Panc1 (cell line): ENCODE results near the gene MILR1. TPM values are rescaled to one million over a fixed set of nuclear protein-coding genes. Genes with fewer than 3 reads are reported as not detected.

ENCODE experiments used
- ATAC-seq: fragments of 200-7000 bp; cut with Tn5 transposase; 2 replicates; pipeline ENCODE4 v1.9.1; 2020; ENCODE audit warnings: mild to moderate bottlenecking, moderate library complexity
- BruUV-seq: library from RNA; stranded (reverse); fragments of 400-500 nt; replicated peaks from 2 replicates; lab custom pipeline; 2021; lab: Mats Ljungman, UMichigan
- CTCF ChIA-PET: fragments of 300-600 bp; sonication (Branson Sonifier 250); formaldehyde crosslinking; loops from one replicate; lab custom pipeline; 2022; ENCODE audit warnings: antibody characterized with exemption; lab: Charles Lee
- POLR2A ChIA-PET: fragments of 300-600 bp; sonication (Branson Sonifier 250); formaldehyde crosslinking; loops from one replicate; lab custom pipeline; 2022; ENCODE audit warnings: antibody characterized with exemption; lab: Charles Lee
- DNase-seq: peaks from one replicate; pipeline ENCODE4 v3.0.0-alpha.2; 2010; ENCODE audit warnings: low read depth, low spot score
- H3K27ac ChIP-seq: 2 replicates; pipeline ENCODE4 v1.5.1; 2011; ENCODE audit warnings: mild to moderate bottlenecking, low read length, inconsistent platforms
- H3K27me3 ChIP-seq: fragments of 200-500 bp; sonication (Bioruptor generic); 2 replicates; pipeline ENCODE4 v1.6.0; 2014; ENCODE audit warnings: low read length, inconsistent platforms; ENCODE audit not compliant: control insufficient read depth, insufficient read depth
- H3K36me3 ChIP-seq: fragments of 200-500 bp; sonication (Bioruptor generic); 2 replicates; pipeline ENCODE4 v1.5.1; 2014; ENCODE audit warnings: inconsistent platforms, mild to moderate bottlenecking, low read length, moderate library complexity; ENCODE audit not compliant: control insufficient read depth, insufficient read depth
- H3K4me1 ChIP-seq: 2 replicates; pipeline ENCODE4 v1.5.1; 2011; ENCODE audit warnings: inconsistent platforms, mild to moderate bottlenecking, low read length, moderate library complexity; ENCODE audit not compliant: control insufficient read depth, insufficient read depth
- H3K4me3 ChIP-seq, 2 experiments: 2 replicates each; pipeline ENCODE4 v1.5.1; 2011 to 2012; ENCODE audit warnings: low read depth in 2 of 2, low read length in 2 of 2, mild to moderate bottlenecking in 2 of 2, inconsistent platforms in 1 of 2, moderate library complexity in 1 of 2
- H3K9me3 ChIP-seq: fragments of 200-500 bp; sonication (Bioruptor generic); 2 replicates; pipeline ENCODE4 v1.5.1; 2014; ENCODE audit warnings: low read depth, mild to moderate bottlenecking, inconsistent platforms, low read length, moderate library complexity; ENCODE audit not compliant: control insufficient read depth, insufficient read depth
- CTCF ChIP-seq: fragments of 450-650 bp; IDR thresholded peaks from 2 replicates; pipeline ENCODE4 v1.5.1; 2017; ENCODE audit warnings: mild to moderate bottlenecking
- POLR2AphosphoS5 ChIP-seq: IDR thresholded peaks from 2 replicates; pipeline ENCODE4 v1.6.1; 2012; ENCODE audit warnings: mild to moderate bottlenecking, low read depth, low read length, moderate library complexity
- REST ChIP-seq, 2 experiments: IDR thresholded peaks; 2 replicates each; pipeline ENCODE4 v1.6.1; 2011 to 2012; ENCODE audit warnings: low read depth in 2 of 2, control low read depth in 1 of 2, low read length in 1 of 2, mild to moderate bottlenecking in 1 of 2, moderate library complexity in 1 of 2; ENCODE audit not compliant: insufficient read depth in 1 of 2
- SIN3A ChIP-seq: IDR thresholded peaks from 2 replicates; pipeline ENCODE4 v1.6.1; 2012; ENCODE audit warnings: low read depth, mild to moderate bottlenecking, low read length, moderate library complexity, borderline replicate concordance; ENCODE audit not compliant: insufficient read depth
- TCF7L2 ChIP-seq: IDR thresholded peaks from 2 replicates; pipeline ENCODE4 v1.6.1; 2011; ENCODE audit warnings: mild to moderate bottlenecking, low read depth, low read length, inconsistent platforms
- in situ Hi-C: cut with HindIII; loops from 2 replicates; pipeline ENCODE4 v1.10.0; 2016; ENCODE audit warnings: low sequenced_read_pairs, low pct_unique_long_range_greater_than_20kb
- intact Hi-C: fragments of 100-400 bp; cut with micrococcal nuclease; formaldehyde crosslinking; loops from one replicate; pipeline ENCODE4 v1.10.0; 2022; ENCODE audit not compliant: unreplicated experiment
- total RNA-seq: library from RNA; stranded (reverse); gene quantifications from one replicate; pipeline ENCODE4 v1.2.1, GENCODE V29; 2021; ENCODE audit not compliant: unreplicated experiment

MILR1 gene
- total RNA-seq, 1 experiment from 2014 or later = not detected

GRCh38 chr17:64403881-64404460 is 44.9 kb upstream of the MILR1 start:
- DNase-seq = no peak
- BruUV-seq = no TSS peak
- Histone ChIP-seq H3K4me3 (no peak overlapping the region), H3K27me3 (no peaks in the 10 kb centered on the region), H3K9me3 (no peaks in the 10 kb centered on the region), H3K27ac (no peak overlapping the region), H3K36me3 (no peaks in the 10 kb centered on the region), H3K4me1 (no peaks in the 10 kb centered on the region)
- ATAC-seq = no peak
- POLR2A ChIA-PET = no interaction called here
- in situ Hi-C loops (no loop called here), intact Hi-C loops (no loop called here)
- CTCF ChIA-PET = no interaction called here
- no peak for TF ChIP-seq TCF7L2

- H3K27ac ChIP-seq = no peak overlapping the region
- no peak for ATAC-seq
These were observed 42.4 kb upstream of the MILR1 start for GRCh38 chr17:64406321-64407200.

More at GRCh38 chr17:64406321-64407200, 42.4 kb upstream of the MILR1 start:
- H3K4me3 ChIP-seq = no peak overlapping the region
- no peaks in the 10 kb centered on the region for H3K27me3 ChIP-seq
- ChIA-PET POLR2A (no interaction called here), CTCF (interaction anchor here (0.5 kb wide), 1 partner anchor 495 kb away, joined by 6 read pairs; no protein-coding TSS in a partner anchor)
- BruUV-seq = no TSS peak
- H3K9me3 ChIP-seq = no peaks in the 10 kb centered on the region
- no peaks in the 10 kb centered on the region for H3K4me1 ChIP-seq
- H3K36me3 ChIP-seq = no peaks in the 10 kb centered on the region
- intact Hi-C loops = no loop called here
- in situ Hi-C loops = no loop called here
- TF ChIP-seq TCF7L2 = no peak
- TF ChIP-seq POLR2AphosphoS5 = no peak
- no peak for TF ChIP-seq SIN3A
- no peak for TF ChIP-seq REST (IDR thresholded peaks at IDR 0.05; ENCODE audit: insufficient read depth in 1 of 2, low read depth in 2 of 2, low read length in 1 of 2)
- TF ChIP-seq CTCF = no peak
- no peak for DNase-seq
